HG03159 (cell line): ENCODE measurements around the gene KRT6B.

Experiments used
- ATAC-seq: cut with Tn5 transposase; IDR thresholded peaks from one replicate; pipeline ENCODE4 v1.9.1; 2021; ENCODE audit warnings: mild to moderate bottlenecking, moderate library complexity; ENCODE audit not compliant: unreplicated experiment

The KRT6B gene

GRCh38 chr12:52437508-52437907 is 14.4 kb downstream of the KRT6B start:
- no peak for ATAC-seq

GRCh38 chr12:52436828-52437474 is 15.0 kb downstream of the KRT6B start:
- ATAC-seq: no peak

GRCh38 chr12:52436000-52436827 is 15.7 kb downstream of the KRT6B start:
- no peak for ATAC-seq

GRCh38 chr12:52435659-52435999 is 16.3 kb downstream of the KRT6B start:
- ATAC-seq: no peak

GRCh38 chr12:52434760-52435530 is 17.0 kb downstream of the KRT6B start:
- no peak for ATAC-seq

GRCh38 chr12:52434081-52434733 is 17.7 kb downstream of the KRT6B start, which contains the start of gene KRT75:
Gene KRT75 (minus strand): TSS chr12:52434371. CDS start chr12:52434304, 67 bp downstream.
- ATAC-seq: no peak

- no peak for ATAC-seq
Observed at GRCh38 chr12:52433501-52434080, 18.4 kb downstream of the KRT6B start.

GRCh38 chr12:52432559-52433207 is 19.3 kb downstream of the KRT6B start:
- ATAC-seq: no peak

GRCh38 chr12:52428121-52428520 is 23.8 kb downstream of the KRT6B start:
- no peak for ATAC-seq

GRCh38 chr12:52427083-52427482 is 24.9 kb downstream of the KRT6B start:
- no peak for ATAC-seq

GRCh38 chr12:52426034-52426433 is 25.9 kb downstream of the KRT6B start:
- ATAC-seq: no peak

- ATAC-seq: no peak
Observed at GRCh38 chr12:52425466-52425865, 26.5 kb downstream of the KRT6B start.

GRCh38 chr12:52423661-52424500 is 28.1 kb downstream of the KRT6B start:
- no peak for ATAC-seq

GRCh38 chr12:52423035-52423434 is 28.9 kb downstream of the KRT6B start:
- no peak for ATAC-seq

GRCh38 chr12:52419656-52420055 is 32.3 kb downstream of the KRT6B start:
- no peak for ATAC-seq

GRCh38 chr12:52418576-52419110 is 33.3 kb downstream of the KRT6B start:
- no peak for ATAC-seq

- no peak for ATAC-seq
Observed at GRCh38 chr12:52417740-52418139, 34.2 kb downstream of the KRT6B start.

- ATAC-seq: no peak
Observed at GRCh38 chr12:52416795-52417194, 35.2 kb downstream of the KRT6B start.
